ENCODE results near the gene CENPM. TPM values are rescaled to one million over a fixed set of nuclear protein-coding genes. Genes with fewer than 3 reads are reported as not detected.

Gene CENPM
- total RNA-seq, 1 donor from 2014 or later: 6.9 TPM

- peaks cover 13% of the 10 kb centered on the region for H3K4me1 Mint-ChIP-seq (ENCODE audit: unreplicated experiment)
- H3K4me3 Mint-ChIP-seq (ENCODE audit: unreplicated experiment): no peak overlapping the region
- H3K36me3 Mint-ChIP-seq (ENCODE audit: unreplicated experiment): peaks cover 15% of the 10 kb centered on the region
- DNase-seq (ENCODE audit: extremely low spot score, unreplicated experiment): no peak
- no peak for TF ChIP-seq CTCF (IDR thresholded peaks at IDR 0.05)
- peaks cover 23% of the 10 kb centered on the region for H3K27me3 Mint-ChIP-seq (ENCODE audit: unreplicated experiment)
- H3K27ac Mint-ChIP-seq (ENCODE audit: unreplicated experiment): no peak overlapping the region
- no peaks in the 10 kb centered on the region for H3K9me3 Mint-ChIP-seq (ENCODE audit: unreplicated experiment)
These were observed 38.3 kb downstream of the CENPM start for GRCh38 chr22:41908411-41909309.

GRCh38 chr22:41907436-41908401 is 39.2 kb downstream of the CENPM start:
- Mint-ChIP-seq H3K9me3 (ENCODE audit: unreplicated experiment) (no peaks in the 10 kb centered on the region), H3K27me3 (ENCODE audit: unreplicated experiment) (peaks cover 16% of the 10 kb centered on the region), H3K27ac (ENCODE audit: unreplicated experiment) (no peak overlapping the region), H3K4me3 (ENCODE audit: unreplicated experiment) (no peak overlapping the region), H3K36me3 (ENCODE audit: unreplicated experiment) (peaks cover 15% of the 10 kb centered on the region), H3K4me1 (ENCODE audit: unreplicated experiment) (peaks cover 11% of the 10 kb centered on the region)
- no peak for DNase-seq (ENCODE audit: extremely low spot score, unreplicated experiment)
- TF ChIP-seq CTCF (IDR thresholded peaks at IDR 0.05): no peak

GRCh38 chr22:41906822-41907221 is 40.1 kb downstream of the CENPM start:
- H3K27me3 Mint-ChIP-seq (ENCODE audit: unreplicated experiment): peaks cover 7% of the 10 kb centered on the region
- H3K4me1 Mint-ChIP-seq (ENCODE audit: unreplicated experiment): peaks cover 11% of the 10 kb centered on the region
- no peaks in the 10 kb centered on the region for H3K9me3 Mint-ChIP-seq (ENCODE audit: unreplicated experiment)
- no peak overlapping the region for H3K4me3 Mint-ChIP-seq (ENCODE audit: unreplicated experiment)
- no peak for TF ChIP-seq CTCF (IDR thresholded peaks at IDR 0.05)
- peaks cover 15% of the 10 kb centered on the region for H3K36me3 Mint-ChIP-seq (ENCODE audit: unreplicated experiment)
- no peak overlapping the region for H3K27ac Mint-ChIP-seq (ENCODE audit: unreplicated experiment)
- DNase-seq (ENCODE audit: extremely low spot score, unreplicated experiment): no peak

GRCh38 chr22:41905411-41906202 is 41.3 kb downstream of the CENPM start:
- no peaks in the 10 kb centered on the region for H3K27me3 Mint-ChIP-seq (ENCODE audit: unreplicated experiment)
- H3K27ac Mint-ChIP-seq (ENCODE audit: unreplicated experiment): no peak overlapping the region
- H3K36me3 Mint-ChIP-seq (ENCODE audit: unreplicated experiment): peaks cover 15% of the 10 kb centered on the region
- no peaks in the 10 kb centered on the region for H3K9me3 Mint-ChIP-seq (ENCODE audit: unreplicated experiment)
- no peak overlapping the region for H3K4me3 Mint-ChIP-seq (ENCODE audit: unreplicated experiment)
- TF ChIP-seq CTCF (IDR thresholded peaks at IDR 0.05): no peak
- DNase-seq (ENCODE audit: extremely low spot score, unreplicated experiment): no peak
- peaks cover 7% of the 10 kb centered on the region for H3K4me1 Mint-ChIP-seq (ENCODE audit: unreplicated experiment)

Data from osteocyte (in vitro differentiated cells).